ENCODE measurements around the gene MAG.

Gene MAG

GRCh38 chr19:35291916-35292315 lies at the start of gene MAG:
TSS of gene MAG (plus strand) at chr19:35292161. CDS start at chr19:35295409, 3,248 bp downstream.
- no peak for DNase-seq

- no peak for DNase-seq
Measured at GRCh38 chr19:35246466-35247092, 45.4 kb upstream of the MAG start.

- DNase-seq: no peak
Measured at GRCh38 chr19:35247526-35248309, 44.2 kb upstream of the MAG start.

GRCh38 chr19:35248310-35249145 lies 43.4 kb upstream of the MAG start, which contains the start of gene LSR:
TSS of gene LSR (plus strand) at chr19:35249002. CDS start at chr19:35249023, 21 bp downstream.
- DNase-seq: no peak

- DNase-seq: no peak
Measured at GRCh38 chr19:35249146-35249847, 42.7 kb upstream of the MAG start.

- DNase-seq: no peak
Measured at GRCh38 chr19:35249848-35250711, 41.9 kb upstream of the MAG start.

- no peak for DNase-seq
Measured at GRCh38 chr19:35251456-35251855, 40.5 kb upstream of the MAG start.

- DNase-seq: no peak
Measured at GRCh38 chr19:35253316-35254286, 38.4 kb upstream of the MAG start.

- no peak for DNase-seq
Measured at GRCh38 chr19:35254341-35255297, 37.3 kb upstream of the MAG start.

- no peak for DNase-seq
Measured at GRCh38 chr19:35256566-35256965, 35.4 kb upstream of the MAG start.

GRCh38 chr19:35257113-35257461 lies 34.9 kb upstream of the MAG start:
- DNase-seq: no peak

- no peak for DNase-seq
Measured at GRCh38 chr19:35260694-35261304, 31.2 kb upstream of the MAG start.

GRCh38 chr19:35261356-35262100 lies 30.4 kb upstream of the MAG start:
- no peak for DNase-seq

GRCh38 chr19:35262101-35262761 lies 29.7 kb upstream of the MAG start:
- DNase-seq: peak; percentile 34

- no peak for DNase-seq
Measured at GRCh38 chr19:35264268-35265125, 27.5 kb upstream of the MAG start.

- DNase-seq: no peak
Measured at GRCh38 chr19:35265126-35265899, 26.6 kb upstream of the MAG start.

Data from NCI-H1092 treated with DMSO at 0.1 percent for 48 hours (cell line).